PC-9 (cell line): ENCODE results near the gene ENTPD3. TPM values are rescaled to one million over a fixed set of nuclear protein-coding genes. Genes with fewer than 3 reads are reported as not detected.
A peak's percentile ranks its signal among the peaks of the same experiment; 100 is the strongest.

Experiments
- BruUV-seq: library from RNA; stranded (reverse); fragments of 400-500 nt; replicated peaks from 2 replicates; lab custom pipeline; 2021; lab: Mats Ljungman, UMichigan
- CTCF ChIA-PET: fragments of 300-600 bp; sonication (Branson Sonifier 250); formaldehyde crosslinking; loops from one replicate; lab custom pipeline; 2022; ENCODE audit warnings: antibody characterized with exemption; lab: Charles Lee
- POLR2A ChIA-PET: fragments of 300-600 bp; sonication (Branson Sonifier 250); formaldehyde crosslinking; loops from one replicate; lab custom pipeline; 2022; ENCODE audit warnings: antibody characterized with exemption; ENCODE audit not compliant: unreplicated experiment; lab: Charles Lee
- DNase-seq, 2 experiments: peaks; one replicate each; pipeline versions ENCODE4 v3.0.0 to v3.0.0-alpha.2; 2015 to 2022; ENCODE audit warnings: mixed read lengths in 1 of 2
- H2AFZ ChIP-seq: fragments of 200-600 bp; sonication (generic); 2 replicates; pipeline ENCODE4 v1.8.1; 2017; ENCODE audit warnings: antibody characterized with exemption
- H3F3A ChIP-seq: fragments of 200-600 bp; sonication (generic); 2 replicates; pipeline ENCODE4 v1.8.1; 2017; ENCODE audit warnings: antibody characterized with exemption, mild to moderate bottlenecking, low read depth; ENCODE audit not compliant: insufficient read depth
- H3K27ac ChIP-seq: fragments of 200-600 bp; sonication (generic); 2 replicates; pipeline ENCODE4 v1.6.1; 2016; ENCODE audit warnings: mixed run types
- H3K27me3 ChIP-seq: fragments of 200-600 bp; sonication (generic); 2 replicates; pipeline ENCODE4 v1.6.1; 2016; ENCODE audit warnings: low read depth, mixed run types; ENCODE audit not compliant: insufficient read depth
- H3K36me3 ChIP-seq: fragments of 200-600 bp; sonication (generic); 2 replicates; pipeline ENCODE4 v1.6.1; 2016; ENCODE audit warnings: low read depth, mixed run types
- H3K4me1 ChIP-seq: fragments of 200-600 bp; sonication (generic); replicated peaks from 2 replicates; pipeline ENCODE4 v1.6.1; 2016; ENCODE audit warnings: mixed run types; ENCODE audit not compliant: insufficient read depth
- H3K4me2 ChIP-seq: fragments of 200-600 bp; sonication (generic); 2 replicates; pipeline ENCODE4 v1.6.1; 2017; ENCODE audit warnings: mixed run types
- H3K4me3 ChIP-seq: fragments of 200-600 bp; sonication (generic); 2 replicates; pipeline ENCODE4 v1.6.1; 2016; ENCODE audit warnings: mixed run types
- H3K79me2 ChIP-seq: fragments of 200-600 bp; sonication (generic); 2 replicates; pipeline ENCODE4 v1.6.1; 2017; ENCODE audit warnings: low read depth, mixed run types
- H3K9me2 ChIP-seq: fragments of 200-600 bp; sonication (generic); 2 replicates; pipeline ENCODE4 v1.8.1; 2017; ENCODE audit warnings: mild to moderate bottlenecking; ENCODE audit not compliant: insufficient read depth
- H3K9me3 ChIP-seq: fragments of 200-600 bp; sonication (generic); 2 replicates; pipeline ENCODE4 v1.8.1; 2016; ENCODE audit warnings: low read depth; ENCODE audit not compliant: insufficient read depth
- H4K20me1 ChIP-seq: fragments of 200-600 bp; sonication (generic); 2 replicates; pipeline ENCODE4 v1.8.1; 2017; ENCODE audit not compliant: insufficient read depth
- CTCF ChIP-seq: fragments of 200-600 bp; sonication (generic); conservative IDR thresholded peaks from 2 replicates; pipeline ENCODE4 v1.6.1; 2017; ENCODE audit warnings: mixed run types, antibody characterized with exemption, mild to moderate bottlenecking, moderate library complexity
- EZH2 ChIP-seq: fragments of 200-600 bp; sonication (generic); IDR thresholded peaks from 2 replicates; pipeline ENCODE4 v1.8.0; 2017; ENCODE audit warnings: antibody characterized with exemption, low read depth
- intact Hi-C: fragments of 100-400 bp; cut with micrococcal nuclease; formaldehyde crosslinking; loops from one replicate; pipeline ENCODE4 v1.10.0; 2022; ENCODE audit not compliant: unreplicated experiment
- total RNA-seq: library from RNA; stranded (reverse); gene quantifications from 2 replicates; pipeline ENCODE4 v1.2.3, GENCODE V29; 2021

ENTPD3 gene
- total RNA-seq, 1 experiment from 2014 or later: not detected

GRCh38 chr3:40451551-40451950, 64.6 kb downstream of the ENTPD3 start:
- no TSS peak for BruUV-seq
- Histone ChIP-seq H4K20me1 (no peaks in the 10 kb centered on the region), H2AFZ (no peak overlapping the region), H3K27me3 (no peaks in the 10 kb centered on the region), H3K36me3 (no peaks in the 10 kb centered on the region), H3K4me2 (peak overlapping the region; percentile 85; the same call in 1 of the 2 replicates), H3K9me2 (no peaks in the 10 kb centered on the region), H3K27ac (peak overlapping the region; percentile 52; the same call in 1 of the 2 replicates), H3K79me2 (peaks cover 10% of the 10 kb centered on the region), H3K4me3 (no peak overlapping the region), H3K4me1 (peaks cover 33% of the 10 kb centered on the region), H3F3A (peaks cover 18% of the 10 kb centered on the region), H3K9me3 (no peaks in the 10 kb centered on the region)
- DNase-seq: peak in 1 of 2 experiments; percentile 88
- TF ChIP-seq CTCF (no peak), EZH2 (no peak)
- CTCF ChIA-PET: no interaction called here
- POLR2A ChIA-PET: no interaction called here
- intact Hi-C loops: loop anchor here (5.0 kb wide), 1 partner anchor 124 kb away; no protein-coding TSS in a partner anchor

GRCh38 chr3:40452057-40452456, 65.1 kb downstream of the ENTPD3 start:
- ChIA-PET POLR2A (no interaction called here), CTCF (no interaction called here)
- BruUV-seq: no TSS peak
- Histone ChIP-seq H2AFZ (peak overlapping the region; percentile 86), H3K79me2 (peaks cover 13% of the 10 kb centered on the region), H3K4me1 (peaks cover 33% of the 10 kb centered on the region), H4K20me1 (no peaks in the 10 kb centered on the region), H3K4me3 (peak overlapping the region; percentile 59), H3F3A (peaks cover 18% of the 10 kb centered on the region), H3K27ac (peak overlapping the region; percentile 52), H3K4me2 (peak overlapping the region; percentile 85), H3K36me3 (no peaks in the 10 kb centered on the region), H3K27me3 (no peaks in the 10 kb centered on the region), H3K9me3 (no peaks in the 10 kb centered on the region), H3K9me2 (no peaks in the 10 kb centered on the region)
- DNase-seq: no peak
- intact Hi-C loops: loop anchor here (5.0 kb wide), 1 partner anchor 125 kb away; no protein-coding TSS in a partner anchor
- no peak for TF ChIP-seq CTCF
- no peak for TF ChIP-seq EZH2

- peak overlapping the region; percentile 86 for H2AFZ ChIP-seq
- peak overlapping the region; percentile 52 for H3K27ac ChIP-seq
- BruUV-seq: TSS peak; percentile 50
- peaks cover 33% of the 10 kb centered on the region for H3K4me1 ChIP-seq
- no peak for DNase-seq
- no peaks in the 10 kb centered on the region for H3K27me3 ChIP-seq
- H3K9me2 ChIP-seq: no peaks in the 10 kb centered on the region
- TF ChIP-seq EZH2 (no peak), CTCF (no peak)
- POLR2A ChIA-PET: interaction anchor here (0.6 kb wide), 1 partner anchor 1363 kb away, joined by 3 read pairs; no protein-coding TSS in a partner anchor
- H3F3A ChIP-seq: peaks cover 18% of the 10 kb centered on the region
- no peaks in the 10 kb centered on the region for H4K20me1 ChIP-seq
- intact Hi-C loops: loop anchor here (5.0 kb wide), 1 partner anchor 125 kb away; no protein-coding TSS in a partner anchor
- no peaks in the 10 kb centered on the region for H3K36me3 ChIP-seq
- CTCF ChIA-PET: no interaction called here
- peak overlapping the region; percentile 59 for H3K4me3 ChIP-seq
- no peaks in the 10 kb centered on the region for H3K9me3 ChIP-seq
- H3K4me2 ChIP-seq: peak overlapping the region; percentile 85
- H3K79me2 ChIP-seq: peaks cover 17% of the 10 kb centered on the region
Observed at GRCh38 chr3:40452562-40452875, 65.5 kb downstream of the ENTPD3 start.
